ENCODE results near the gene MGAT5. TPM values are rescaled to one million over a fixed set of nuclear protein-coding genes. Genes with fewer than 3 reads are reported as not detected.

Gene MGAT5
- polyA plus RNA-seq, 4 donors = 51.2 to 57.2 (median 53.7) TPM

DNA sequence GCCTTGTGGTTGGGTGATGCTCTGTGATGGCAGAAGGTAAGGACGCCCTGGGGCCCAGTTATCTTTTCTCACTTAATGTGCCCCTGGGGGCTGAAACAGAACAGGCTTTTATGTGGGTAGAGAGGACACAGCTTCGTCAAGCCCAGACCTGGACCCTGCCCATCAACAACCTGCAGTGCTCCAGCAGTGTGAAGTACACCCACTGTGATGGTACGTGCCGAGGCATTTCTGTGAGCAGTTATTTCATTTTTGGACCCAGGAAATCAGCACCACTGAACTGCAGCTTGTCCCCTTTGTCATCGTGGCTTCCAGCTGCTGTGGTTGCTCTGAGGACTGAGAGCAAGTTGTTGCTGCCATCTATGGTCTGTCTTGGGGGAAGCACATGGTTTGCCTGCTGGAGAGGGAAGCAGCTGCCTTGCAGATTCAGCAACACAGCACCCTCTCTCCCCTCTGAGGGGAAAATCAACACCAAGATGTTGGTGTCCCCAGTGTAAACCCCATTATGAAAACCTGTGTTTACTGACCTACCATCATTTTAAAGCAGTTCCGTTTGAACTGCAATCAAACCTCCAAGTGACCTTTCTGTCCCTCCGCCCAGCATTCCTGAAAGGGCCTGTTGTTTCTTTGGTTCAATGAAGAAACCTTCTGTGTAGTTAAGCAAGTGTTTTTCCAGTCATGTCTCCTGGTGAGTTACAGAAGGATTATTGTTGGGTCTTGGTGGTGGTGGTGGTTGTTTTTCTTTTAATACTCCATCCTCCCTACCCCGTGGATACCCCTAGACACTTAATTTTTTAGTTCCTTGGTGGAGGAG, 158.2 kb downstream of the MGAT5 start:
- DNase-seq (ENCODE audit: low read depth in 4 of 4, low spot score in 3 of 4) = peak; percentile 39 to 72 (median 66)

DNA sequence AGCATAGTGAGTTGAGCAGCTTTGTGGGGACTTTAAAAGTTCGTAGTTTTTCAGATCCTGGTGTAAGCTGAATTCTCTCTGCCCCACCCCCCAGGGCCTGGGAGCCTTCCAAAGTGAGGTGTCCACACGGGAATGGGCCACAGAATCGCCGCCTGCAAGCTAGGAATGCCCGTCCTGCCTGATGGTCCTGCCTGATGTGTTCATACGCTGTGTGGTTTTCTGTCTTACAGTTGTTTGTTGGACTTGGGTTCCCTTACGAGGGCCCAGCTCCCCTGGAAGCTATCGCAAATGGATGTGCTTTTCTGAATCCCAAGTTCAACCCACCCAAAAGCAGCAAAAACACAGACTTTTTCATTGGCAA, 158.7 kb downstream of the MGAT5 start:
- DNase-seq (ENCODE audit: low read depth in 4 of 4, low spot score in 3 of 4) = no peak

DNA sequence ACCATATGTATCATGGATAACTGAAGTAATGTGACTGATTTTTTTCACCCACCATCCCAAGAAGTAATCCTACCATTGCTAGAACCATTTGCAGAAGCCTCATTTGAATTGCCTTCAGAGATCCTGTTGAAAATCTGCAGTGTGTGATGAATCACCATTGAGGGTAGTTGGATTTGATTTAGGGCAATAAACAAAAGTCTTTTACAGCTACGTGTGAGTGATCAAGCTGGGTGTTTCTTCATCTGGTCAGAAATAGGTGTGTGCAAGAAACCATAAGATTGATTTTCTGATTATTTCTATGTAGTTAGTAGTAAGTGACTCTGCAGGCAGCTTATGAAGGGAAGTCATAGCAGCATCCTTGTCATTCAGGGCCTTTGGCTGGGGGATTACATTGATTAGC, 159.6 kb downstream of the MGAT5 start:
- no peak for DNase-seq (ENCODE audit: low read depth in 4 of 4, low spot score in 3 of 4)

DNA sequence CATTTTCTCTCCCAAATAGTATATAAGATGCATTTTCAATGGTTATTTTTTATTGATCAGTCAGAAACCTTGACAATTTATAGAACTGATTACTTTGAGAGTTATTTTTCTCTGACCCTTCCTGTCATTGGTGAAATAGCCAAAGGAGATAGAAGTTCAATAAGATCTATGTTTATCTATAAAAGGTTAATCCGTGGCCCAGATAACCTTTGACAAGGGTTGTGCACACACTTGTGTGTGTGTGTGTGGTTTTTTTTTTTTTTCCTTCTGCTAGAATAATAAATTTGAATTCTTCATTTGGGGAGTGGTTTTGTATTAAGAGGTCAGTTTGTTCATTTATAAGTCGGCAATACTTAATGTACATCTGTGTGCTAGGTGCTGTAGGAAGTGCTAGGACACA, 160.0 kb downstream of the MGAT5 start:
- DNase-seq (ENCODE audit: low read depth in 4 of 4, low spot score in 3 of 4) = no peak

DNA sequence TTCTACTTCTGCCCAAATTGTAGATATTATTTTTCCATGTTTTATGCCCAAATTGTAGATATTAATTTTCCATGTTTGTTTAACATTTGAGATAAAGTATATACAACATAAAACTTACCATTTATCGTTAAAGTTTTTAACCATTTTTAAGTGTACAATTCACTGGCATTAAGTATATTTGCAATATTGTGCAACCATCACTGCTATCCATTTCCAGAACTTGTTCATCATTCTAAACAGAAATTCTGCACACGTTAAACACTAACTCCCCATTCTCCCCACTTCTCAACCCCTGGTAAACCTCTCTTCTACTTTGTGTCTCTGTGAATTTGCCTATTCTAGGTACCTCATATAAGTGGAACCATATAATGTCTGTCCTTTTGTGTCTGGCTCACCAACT, 162.1 kb downstream of the MGAT5 start:
- DNase-seq (ENCODE audit: low read depth in 4 of 4, low spot score in 3 of 4) = no peak

DNA sequence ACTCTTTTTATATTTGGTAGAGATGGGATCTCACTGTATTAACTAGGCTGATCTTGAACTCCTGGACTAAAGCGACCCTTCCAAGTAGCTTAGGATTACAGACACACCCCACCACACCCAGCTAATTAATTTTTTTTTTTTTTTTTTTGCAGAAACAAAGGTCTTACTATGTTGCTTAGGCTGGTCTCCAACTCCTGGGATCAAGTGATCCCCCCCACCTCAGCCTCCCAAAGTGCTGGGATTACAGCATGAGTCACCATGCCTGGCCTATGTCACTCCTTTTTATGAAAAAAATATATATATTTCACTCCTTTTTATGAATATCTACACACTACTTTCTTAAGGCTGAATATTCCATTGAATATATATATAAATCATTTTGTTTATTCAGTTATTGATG, 162.8 kb downstream of the MGAT5 start:
- no peak for DNase-seq (ENCODE audit: low read depth in 4 of 4, low spot score in 3 of 4)

DNA sequence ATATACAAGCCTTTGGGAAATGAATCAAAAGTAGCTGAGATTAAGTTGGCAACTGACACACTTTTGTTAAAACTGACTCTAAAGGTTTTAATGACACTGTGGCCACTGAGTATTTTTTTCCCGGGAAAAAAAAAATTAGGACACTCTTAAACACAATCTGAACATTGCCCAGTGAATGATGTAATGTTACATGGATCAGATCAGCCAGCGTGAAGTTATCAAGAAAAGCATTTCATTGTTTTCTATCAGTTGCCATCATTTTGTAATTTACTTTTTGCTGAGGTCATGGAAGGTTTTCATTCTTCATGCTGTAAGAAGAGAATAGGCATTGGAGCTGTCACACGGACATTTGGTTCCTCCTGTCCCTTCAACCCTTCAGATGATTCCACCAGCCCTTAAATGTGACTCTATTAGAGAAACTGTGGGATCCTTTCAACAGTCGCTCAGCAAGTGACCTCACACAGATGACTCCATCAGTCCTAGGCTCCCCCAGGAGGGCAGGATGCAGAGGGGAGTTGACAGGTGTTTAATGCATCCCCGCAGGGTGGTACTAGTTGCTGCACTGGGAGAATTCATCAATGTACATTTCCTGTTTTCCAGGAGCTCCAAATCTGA, 164.2 kb downstream of the MGAT5 start:
- DNase-seq (ENCODE audit: low read depth in 4 of 4, low spot score in 3 of 4) = no peak

DNA sequence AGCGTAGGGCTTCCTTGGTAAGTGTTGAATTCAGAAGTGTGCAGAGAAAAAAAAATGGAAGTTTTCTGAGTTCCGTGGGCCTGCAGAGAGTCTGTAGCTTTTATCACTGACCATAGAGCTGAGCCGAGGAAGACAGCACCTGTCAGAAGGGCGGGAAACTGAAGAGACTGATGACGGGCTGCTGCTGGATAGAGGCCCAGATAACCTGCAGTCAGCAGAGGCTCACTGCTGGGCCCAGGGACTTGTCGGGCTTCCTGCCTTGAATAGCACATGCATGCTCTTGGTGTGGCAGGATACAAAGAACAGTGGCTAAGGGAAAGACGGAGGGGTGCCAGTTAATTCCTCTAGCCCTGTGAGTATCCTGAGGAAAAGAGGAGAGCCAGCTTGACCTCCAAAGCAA, 166.4 kb downstream of the MGAT5 start:
- DNase-seq (ENCODE audit: low read depth in 4 of 4, low spot score in 3 of 4) = no peak

DNA sequence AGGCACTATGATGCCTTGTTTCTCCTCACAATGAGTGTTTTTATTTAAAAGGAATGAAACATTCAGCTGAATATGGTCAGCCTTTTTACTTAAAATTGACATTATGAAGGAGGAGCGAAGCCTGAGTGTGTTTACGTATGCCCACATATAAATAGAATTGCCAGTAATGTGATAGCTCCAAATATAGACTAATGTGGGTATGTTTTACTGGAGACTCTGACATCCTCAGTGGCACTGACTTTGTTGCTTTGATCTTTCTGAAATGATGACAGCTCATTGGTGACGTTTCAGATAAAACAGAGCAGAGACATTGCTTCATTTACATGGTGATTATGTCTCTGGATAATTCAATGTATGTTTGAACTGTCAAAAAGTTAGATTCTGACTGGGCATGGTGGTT, 167.0 kb downstream of the MGAT5 start:
- no peak for DNase-seq (ENCODE audit: low read depth in 4 of 4, low spot score in 3 of 4)

DNA sequence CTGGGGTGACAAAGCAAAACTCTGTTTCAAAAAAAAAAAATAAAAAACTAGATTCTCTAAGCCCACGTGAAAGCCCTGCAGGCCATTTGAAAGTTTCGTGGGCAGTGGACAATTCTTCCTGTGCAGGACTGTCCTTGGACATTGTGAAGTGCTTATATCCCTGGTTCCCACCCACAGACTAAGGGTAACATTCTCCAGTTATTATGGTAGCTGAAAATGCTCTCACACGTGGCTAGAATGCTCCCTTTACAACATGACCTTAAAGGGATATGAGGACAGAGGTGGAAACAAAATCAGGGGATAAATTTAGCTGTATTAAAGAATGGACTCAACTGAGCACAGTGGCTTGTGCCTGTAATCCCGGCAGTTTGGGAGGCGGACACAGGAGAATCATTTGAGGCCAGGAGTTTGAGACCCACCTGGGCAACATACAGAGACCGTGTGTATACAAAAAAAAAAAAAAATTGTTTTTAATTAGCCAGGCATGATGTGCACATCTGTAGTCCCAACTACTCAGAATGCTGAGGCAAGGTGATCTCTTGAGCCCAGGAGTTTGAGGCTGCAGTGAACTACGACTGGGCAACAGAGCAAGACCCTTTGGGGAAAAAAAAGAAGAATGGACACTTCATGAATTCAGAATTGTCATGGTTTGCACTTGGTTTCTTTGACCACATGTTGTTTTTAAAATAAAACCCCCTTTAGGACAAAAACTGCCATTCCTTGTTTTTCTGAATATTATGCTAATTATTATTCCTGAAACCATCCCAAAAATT, 167.9 kb downstream of the MGAT5 start:
- DNase-seq (ENCODE audit: low read depth in 4 of 4, low spot score in 3 of 4) = no peak

DNA sequence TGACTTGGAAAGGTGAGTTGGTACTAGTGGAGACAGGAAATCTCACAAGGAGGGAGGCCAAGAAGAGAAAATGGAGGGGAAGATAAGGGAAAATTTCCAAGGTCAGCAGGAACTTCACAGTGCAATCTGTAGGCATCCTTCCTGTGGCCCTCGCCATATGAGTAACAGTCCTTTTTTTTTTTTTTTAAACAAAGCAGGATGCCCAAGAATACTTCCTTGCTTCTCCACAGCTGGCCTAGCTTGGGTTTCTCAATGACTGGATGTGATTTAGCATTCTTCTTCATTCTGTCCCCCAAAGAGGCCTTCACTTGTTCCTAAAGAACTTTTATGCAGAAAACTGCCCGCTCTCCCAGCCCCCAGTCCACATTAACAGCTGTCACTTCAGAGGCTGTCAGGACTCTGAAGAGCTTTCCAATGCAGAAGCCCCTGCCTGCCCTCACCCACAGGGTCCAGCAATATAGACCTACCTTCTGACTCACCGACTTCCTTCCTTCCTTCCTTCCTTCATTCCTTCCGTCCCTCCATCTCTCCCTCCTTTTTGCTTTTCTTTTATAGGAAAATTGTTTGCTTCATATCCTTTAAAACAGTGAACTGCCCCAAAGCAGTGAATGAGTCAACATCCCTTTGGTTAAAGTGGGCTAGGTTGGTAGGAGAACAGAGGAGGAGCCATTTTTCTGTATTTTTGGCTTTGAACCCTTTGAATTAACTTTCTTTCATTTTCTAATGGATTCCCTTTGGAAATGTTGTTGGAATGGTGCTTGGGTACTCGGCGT, 172.0 kb downstream of the MGAT5 start:
- DNase-seq (ENCODE audit: low read depth in 4 of 4, low spot score in 3 of 4) = no peak

DNA sequence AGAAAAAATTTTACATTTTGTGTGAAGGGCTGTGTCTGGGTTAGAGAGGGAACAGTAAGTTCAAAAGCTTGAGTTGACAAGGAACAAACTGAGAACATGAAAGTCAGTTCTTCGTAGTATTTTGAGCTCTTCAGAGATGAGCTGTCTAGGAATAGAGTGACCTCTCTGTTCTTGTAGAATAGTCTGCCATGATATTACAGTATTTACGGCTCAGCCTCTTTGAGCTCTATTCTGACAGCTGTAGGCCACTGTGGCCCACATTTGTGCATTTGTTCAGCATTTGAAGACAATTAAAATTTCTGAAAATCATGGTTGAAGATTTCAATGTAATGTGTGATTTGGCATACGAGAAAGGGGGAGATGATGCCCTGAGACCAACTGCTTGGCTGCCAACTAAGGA, 172.8 kb downstream of the MGAT5 start:
- no peak for DNase-seq (ENCODE audit: low read depth in 4 of 4, low spot score in 3 of 4)

DNA sequence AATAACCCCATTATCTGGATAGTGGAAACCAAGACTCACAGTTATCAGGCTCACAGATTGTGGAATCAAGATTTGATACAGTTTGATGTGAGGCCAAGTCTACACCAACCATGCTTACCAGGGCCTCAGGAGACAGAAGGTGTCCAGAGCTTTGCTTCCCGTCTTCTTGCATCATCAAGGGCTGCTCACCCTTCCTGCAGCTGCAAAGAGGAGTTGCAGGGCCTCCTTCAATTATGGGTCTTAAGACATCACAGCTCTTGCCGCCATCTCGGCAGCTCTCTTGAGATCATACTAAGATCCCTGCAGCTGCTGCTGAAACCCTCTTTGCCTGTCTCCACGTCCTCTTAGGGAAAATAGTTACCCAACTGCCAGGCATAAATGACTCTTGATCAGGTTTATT, 176.0 kb downstream of the MGAT5 start:
- DNase-seq (ENCODE audit: low read depth in 4 of 4, low spot score in 3 of 4) = no peak

DNA sequence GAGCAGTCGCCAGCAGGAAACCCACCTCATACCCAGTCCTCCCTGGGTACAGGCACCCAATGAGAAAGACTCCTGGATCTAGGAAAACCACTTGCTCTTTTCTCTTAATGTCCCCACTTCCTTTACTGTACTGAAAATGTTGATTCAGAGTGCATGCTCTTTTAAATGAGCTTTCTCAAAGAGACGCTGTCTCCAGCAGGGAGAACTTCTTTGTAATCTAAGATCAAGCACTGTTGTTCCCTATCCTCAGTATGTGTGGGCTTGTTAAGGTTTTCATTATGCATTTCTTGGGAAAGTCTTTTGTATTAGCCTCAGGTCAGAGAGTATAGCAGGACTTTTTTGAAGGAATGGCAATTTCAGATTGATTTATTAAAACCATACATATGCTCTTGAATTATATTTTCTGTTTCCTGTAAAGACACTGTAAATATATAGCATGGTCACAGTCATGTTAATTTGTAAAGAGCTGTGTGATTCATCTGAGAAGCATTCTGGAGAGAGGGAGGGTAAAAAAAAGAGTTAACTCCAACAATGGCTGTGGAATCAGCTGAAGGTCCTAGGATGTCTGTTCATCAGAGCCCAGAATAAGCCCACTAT, 178.1 kb downstream of the MGAT5 start:
- no peak for DNase-seq (ENCODE audit: low read depth in 4 of 4, low spot score in 3 of 4)

DNA sequence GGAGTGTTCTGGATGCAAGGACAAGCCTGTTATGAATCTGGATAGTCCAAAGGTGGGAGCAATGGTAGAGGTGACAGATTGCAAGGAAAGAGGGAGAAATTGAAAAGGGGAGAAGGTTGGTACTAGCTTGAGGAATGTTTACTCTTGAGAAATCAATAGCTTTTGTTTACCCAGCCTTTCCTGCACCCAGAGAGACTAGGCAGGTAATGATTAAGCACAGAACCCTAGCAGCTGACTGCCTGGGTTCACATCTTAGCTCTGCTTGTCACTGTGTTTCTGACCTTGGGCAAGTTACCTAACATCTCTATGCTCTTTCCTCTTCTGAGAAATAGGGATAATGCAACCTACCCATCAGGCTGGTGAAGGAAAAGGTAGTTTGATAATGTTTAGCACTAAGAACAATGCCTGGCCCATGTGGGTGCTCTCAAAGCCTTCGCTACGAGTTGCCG, 178.6 kb downstream of the MGAT5 start:
- no peak for DNase-seq (ENCODE audit: low read depth in 4 of 4, low spot score in 3 of 4)

DNA sequence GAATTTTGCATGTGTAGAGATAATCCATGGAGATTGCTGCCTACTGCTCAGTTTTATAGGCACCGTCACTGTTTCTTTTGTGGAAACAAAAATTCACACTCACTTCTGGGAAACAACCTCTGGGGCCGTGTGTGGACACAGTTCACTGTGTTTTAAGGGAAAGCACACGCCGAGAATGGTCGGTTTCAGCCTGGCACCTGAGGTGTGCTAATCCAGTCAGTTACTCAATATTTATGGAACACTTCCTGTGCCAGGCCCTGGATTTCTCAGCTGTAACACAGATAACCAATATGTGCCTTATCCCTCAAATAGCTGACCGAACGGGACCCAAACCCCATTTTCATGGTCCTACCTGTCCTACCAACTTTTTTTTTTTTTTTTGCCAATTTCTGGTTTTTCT, 179.6 kb downstream of the MGAT5 start:
- no peak for DNase-seq (ENCODE audit: low read depth in 4 of 4, low spot score in 3 of 4)

DNA sequence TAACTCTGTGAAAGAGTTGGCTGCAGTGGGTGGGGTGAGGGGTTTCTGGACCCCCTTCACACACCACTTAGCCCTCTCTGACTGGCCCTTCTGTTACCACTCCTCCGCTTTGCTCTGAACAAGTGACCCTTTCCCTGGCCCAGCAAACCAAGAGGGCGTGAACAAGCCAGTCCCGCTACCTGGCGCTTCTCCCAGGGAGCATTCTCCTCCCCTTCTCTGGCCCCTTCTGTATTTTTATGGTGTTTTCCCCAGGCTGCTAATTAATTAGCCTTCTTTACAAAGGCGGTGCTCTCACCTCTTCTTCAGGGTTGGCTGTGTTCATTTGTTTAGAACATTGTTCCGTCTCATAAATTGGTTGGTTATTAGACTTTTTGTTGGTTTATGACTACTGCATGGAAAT, 180.1 kb downstream of the MGAT5 start:
- no peak for DNase-seq (ENCODE audit: low read depth in 4 of 4, low spot score in 3 of 4)

DNA sequence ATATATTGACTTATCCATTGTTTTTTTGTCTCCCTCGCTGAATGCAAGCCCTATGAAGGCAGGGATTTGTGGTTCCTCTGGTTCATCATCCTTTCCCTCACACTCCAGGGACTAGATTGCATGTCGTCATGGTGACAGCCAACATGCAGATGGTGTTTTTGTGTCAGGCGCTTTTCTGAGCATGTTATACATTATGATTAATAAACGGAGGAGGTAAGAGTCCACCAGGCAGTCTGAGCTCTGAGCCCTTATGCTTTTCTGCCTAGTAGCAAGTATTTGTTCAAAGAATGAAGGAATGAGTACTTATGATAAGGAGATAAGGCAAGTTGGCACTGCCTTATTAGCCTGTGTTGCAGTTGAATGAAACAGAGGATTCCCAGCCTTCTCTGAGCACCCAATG, 181.6 kb downstream of the MGAT5 start:
- no peak for DNase-seq (ENCODE audit: low read depth in 4 of 4, low spot score in 3 of 4)

DNA sequence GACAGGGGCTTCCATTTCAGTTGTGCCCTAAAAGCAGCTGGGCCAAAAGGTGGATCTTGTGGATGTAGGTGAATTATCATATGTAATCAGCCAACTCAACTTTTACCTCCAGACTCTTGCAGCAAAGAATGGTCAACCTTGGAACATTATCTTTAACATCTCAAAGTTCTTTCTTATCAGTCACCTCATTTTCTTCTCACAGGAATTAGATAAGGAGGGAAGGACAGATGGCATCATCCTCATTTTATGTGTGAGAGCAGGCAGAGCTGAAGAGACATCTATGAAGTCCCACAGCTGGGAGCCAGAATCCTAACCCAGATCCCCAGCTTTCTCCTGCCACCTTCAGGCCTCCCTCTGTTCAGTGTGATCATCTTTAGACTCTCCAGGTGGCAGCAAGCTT, 182.1 kb downstream of the MGAT5 start:
- no peak for DNase-seq (ENCODE audit: low read depth in 4 of 4, low spot score in 3 of 4)

DNA sequence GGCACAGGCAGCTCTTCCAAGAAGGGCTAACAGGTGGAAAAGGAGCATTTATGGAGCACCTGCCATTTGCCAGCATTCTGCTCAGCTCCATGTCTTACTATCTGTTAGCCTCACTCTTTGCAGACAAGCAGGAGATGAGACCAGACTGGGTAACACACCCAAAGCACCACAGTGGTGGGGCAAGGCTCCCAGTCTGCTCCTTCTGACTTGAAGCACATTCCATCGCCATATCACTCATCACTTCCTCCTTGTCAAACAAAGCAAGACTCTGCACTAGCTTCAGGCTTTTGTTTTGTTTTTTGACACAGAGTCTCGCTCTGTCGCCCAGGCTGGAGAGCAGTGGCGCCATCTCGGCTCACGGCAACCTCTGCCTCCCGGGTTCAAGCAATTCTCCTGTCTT, 182.8 kb downstream of the MGAT5 start:
- DNase-seq (ENCODE audit: low read depth in 4 of 4, low spot score in 3 of 4) = no peak

DNA sequence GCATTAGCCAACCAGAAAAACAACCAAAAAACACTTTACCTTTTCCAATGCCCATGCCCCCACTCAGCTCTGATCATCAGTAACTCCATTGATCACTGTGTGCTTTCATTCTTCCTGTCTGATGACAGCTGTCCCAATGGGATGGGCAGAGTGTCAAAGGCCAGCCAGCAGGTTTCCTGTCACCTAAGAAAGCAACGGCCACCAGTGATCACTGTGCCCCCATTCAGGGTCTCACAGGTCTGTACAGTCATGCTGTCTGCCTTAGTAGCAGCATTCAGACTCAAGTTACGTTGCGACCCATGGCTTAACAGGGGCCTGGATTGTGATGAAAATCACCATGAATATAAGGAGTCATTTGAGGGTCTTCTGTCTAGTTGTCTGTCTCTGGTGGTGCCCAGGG, 184.5 kb downstream of the MGAT5 start:
- no peak for DNase-seq (ENCODE audit: low read depth in 4 of 4, low spot score in 3 of 4)
